SJSA1 (cell line): ENCODE data around the gene NKX1-1. TPM values are rescaled to one million over a fixed set of nuclear protein-coding genes. Genes with fewer than 3 reads are reported as not detected.
"Not testable (repeated sequence)": the region's sequence is repeated elsewhere in the genome, so short reads cannot be mapped to it uniquely, and the experiment has no call there.

Source experiments
- DNase-seq, 2 experiments: peaks; one replicate each; pipeline ENCODE4 v3.0.0-alpha.2; 2015 to 2020; ENCODE audit warnings: low spot score in 2 of 2, low read depth in 1 of 2
- H3K27ac ChIP-seq: fragments of 250-450 bp; sonication (Bioruptor Pico); 2 replicates; pipeline ENCODE4 v1.5.1; 2020; ENCODE audit warnings: mild to moderate bottlenecking, moderate library complexity
- H3K27me3 ChIP-seq: fragments of 250-450 bp; sonication (Bioruptor Pico); replicated peaks from 2 replicates; pipeline ENCODE4 v1.5.1; 2020; ENCODE audit warnings: mild to moderate bottlenecking, moderate library complexity
- H3K36me3 ChIP-seq: fragments of 250-450 bp; sonication (Bioruptor Pico); 2 replicates; pipeline ENCODE4 v1.5.1; 2020; ENCODE audit warnings: mild to moderate bottlenecking
- H3K4me1 ChIP-seq: fragments of 250-450 bp; sonication (Bioruptor Pico); replicated peaks from 2 replicates; pipeline ENCODE4 v1.6.1; 2021; ENCODE audit warnings: mild to moderate bottlenecking
- H3K4me3 ChIP-seq: fragments of 250-450 bp; sonication (Bioruptor Pico); 2 replicates; pipeline ENCODE4 v1.5.1; 2020; ENCODE audit warnings: mild to moderate bottlenecking
- H3K9me3 ChIP-seq: fragments of 250-450 bp; sonication (Bioruptor Pico); replicated peaks from 2 replicates; pipeline ENCODE4 v1.5.1; 2020; ENCODE audit warnings: mild to moderate bottlenecking
- total RNA-seq: library from RNA; depleted of rRNA; stranded (reverse); fragments of >200 nt; shearing (Covaris generic); gene quantifications from 2 replicates; pipeline ENCODE4 v1.2.3, GENCODE V29; 2014

NKX1-1 gene
- total RNA-seq, 1 experiment from 2014 or later = not detected

- no peak overlapping the region for H3K4me3 ChIP-seq
- no peak for DNase-seq
- no peaks in the 10 kb centered on the region for H3K9me3 ChIP-seq
- no peaks in the 10 kb centered on the region; the same call in 1 of the 2 replicates for H3K36me3 ChIP-seq
- no peaks in the 10 kb centered on the region for H3K27me3 ChIP-seq
- no peaks in the 10 kb centered on the region for H3K4me1 ChIP-seq
- H3K27ac ChIP-seq = no peak overlapping the region
Observed at GRCh38 chr4:1380368-1381151, 25.7 kb downstream of the NKX1-1 start.

GRCh38 chr4:1379801-1380331, 26.4 kb downstream of the NKX1-1 start:
- H3K4me3 ChIP-seq = no peak overlapping the region
- no peak overlapping the region for H3K27ac ChIP-seq
- H3K27me3 ChIP-seq = no peaks in the 10 kb centered on the region
- no peaks in the 10 kb centered on the region for H3K9me3 ChIP-seq
- DNase-seq = no peak
- no peaks in the 10 kb centered on the region; the same call in 1 of the 2 replicates for H3K36me3 ChIP-seq
- no peaks in the 10 kb centered on the region for H3K4me1 ChIP-seq

- Histone ChIP-seq H3K4me1 (no peaks in the 10 kb centered on the region), H3K27me3 (no peaks in the 10 kb centered on the region), H3K27ac (no peak overlapping the region), H3K9me3 (no peaks in the 10 kb centered on the region), H3K4me3 (no peak overlapping the region), H3K36me3 (no peaks in the 10 kb centered on the region; the same call in 1 of the 2 replicates)
- no peak for DNase-seq
Observed at GRCh38 chr4:1379351-1379781, 26.9 kb downstream of the NKX1-1 start.

GRCh38 chr4:1378559-1379231, 27.5 kb downstream of the NKX1-1 start:
- no peaks in the 10 kb centered on the region; the same call in 1 of the 2 replicates for H3K36me3 ChIP-seq
- H3K27ac ChIP-seq = no peak overlapping the region
- H3K4me1 ChIP-seq = no peaks in the 10 kb centered on the region
- H3K4me3 ChIP-seq = no peak overlapping the region
- DNase-seq = no peak
- H3K9me3 ChIP-seq = no peaks in the 10 kb centered on the region
- no peaks in the 10 kb centered on the region for H3K27me3 ChIP-seq

- Histone ChIP-seq H3K36me3 (no peaks in the 10 kb centered on the region; the same call in 1 of the 2 replicates), H3K9me3 (no peaks in the 10 kb centered on the region), H3K27ac (no peak overlapping the region), H3K27me3 (no peaks in the 10 kb centered on the region), H3K4me3 (no peak overlapping the region), H3K4me1 (no peaks in the 10 kb centered on the region)
- DNase-seq = no peak
Observed at GRCh38 chr4:1377606-1378261, 28.5 kb downstream of the NKX1-1 start.

- Histone ChIP-seq H3K27ac (no peak overlapping the region), H3K9me3 (no peaks in the 10 kb centered on the region), H3K36me3 (no peaks in the 10 kb centered on the region; the same call in 1 of the 2 replicates), H3K4me3 (no peak overlapping the region), H3K4me1 (no peaks in the 10 kb centered on the region), H3K27me3 (no peaks in the 10 kb centered on the region)
- DNase-seq = no peak
Observed at GRCh38 chr4:1376841-1377605, 29.2 kb downstream of the NKX1-1 start.

GRCh38 chr4:1376391-1376840, 29.8 kb downstream of the NKX1-1 start:
- no peaks in the 10 kb centered on the region for H3K9me3 ChIP-seq
- H3K27me3 ChIP-seq = no peaks in the 10 kb centered on the region
- DNase-seq = no peak
- H3K4me1 ChIP-seq = no peaks in the 10 kb centered on the region
- H3K4me3 ChIP-seq = no peak overlapping the region
- H3K36me3 ChIP-seq = no peaks in the 10 kb centered on the region; the same call in 1 of the 2 replicates
- no peak overlapping the region for H3K27ac ChIP-seq

GRCh38 chr4:1375761-1376322, 30.4 kb downstream of the NKX1-1 start:
- no peak for DNase-seq

GRCh38 chr4:1375051-1375721, 31.1 kb downstream of the NKX1-1 start:
- H3K27me3 ChIP-seq = no peaks in the 10 kb centered on the region
- H3K27ac ChIP-seq = no peak overlapping the region
- H3K4me3 ChIP-seq = no peak overlapping the region
- no peaks in the 10 kb centered on the region for H3K9me3 ChIP-seq
- no peaks in the 10 kb centered on the region for H3K4me1 ChIP-seq
- no peak for DNase-seq
- no peaks in the 10 kb centered on the region; the same call in 1 of the 2 replicates for H3K36me3 ChIP-seq

More at GRCh38 chr4:1375761-1376322, 30.4 kb downstream of the NKX1-1 start:
- Histone ChIP-seq H3K4me3 (no peak overlapping the region), H3K36me3 (no peaks in the 10 kb centered on the region; the same call in 1 of the 2 replicates), H3K27me3 (no peaks in the 10 kb centered on the region), H3K9me3 (no peaks in the 10 kb centered on the region), H3K4me1 (no peaks in the 10 kb centered on the region), H3K27ac (no peak overlapping the region)

- Histone ChIP-seq H3K9me3 (no peaks in the 10 kb centered on the region), H3K4me1 (no peaks in the 10 kb centered on the region), H3K27me3 (no peaks in the 10 kb centered on the region), H3K36me3 (no peaks in the 10 kb centered on the region; the same call in 1 of the 2 replicates), H3K27ac (no peak overlapping the region), H3K4me3 (no peak overlapping the region)
- DNase-seq = no peak
Observed at GRCh38 chr4:1374706-1375045, 31.6 kb downstream of the NKX1-1 start.

- Histone ChIP-seq H3K9me3 (no peaks in the 10 kb centered on the region), H3K36me3 (no peaks in the 10 kb centered on the region; the same call in 1 of the 2 replicates), H3K27ac (no peak overlapping the region), H3K4me1 (no peaks in the 10 kb centered on the region), H3K27me3 (no peaks in the 10 kb centered on the region), H3K4me3 (no peak overlapping the region)
- no peak for DNase-seq
Observed at GRCh38 chr4:1373892-1374705, 32.1 kb downstream of the NKX1-1 start.

GRCh38 chr4:1372576-1372975, 33.7 kb downstream of the NKX1-1 start:
- H3K9me3 ChIP-seq, H3K4me1 ChIP-seq, H3K27me3 ChIP-seq, H3K27ac ChIP-seq, DNase-seq, H3K36me3 ChIP-seq, H3K4me3 ChIP-seq: not testable (repeated sequence)
